GM21737 (cell line): Measurements from ENCODE around the gene IQCH.
A peak's percentile ranks its signal among the peaks of the same experiment; 100 is the strongest.

Experiments used
- ATAC-seq: cut with Tn5 transposase; IDR thresholded peaks from one replicate; pipeline ENCODE4 v1.9.1; 2021; ENCODE audit warnings: mild to moderate bottlenecking, moderate library complexity; ENCODE audit not compliant: unreplicated experiment

IQCH gene

GRCh38 chr15:67481680-67482079, 227.1 kb downstream of the IQCH start:
- ATAC-seq = no peak

- no peak for ATAC-seq
Measured at GRCh38 chr15:67495585-67495984, 241.0 kb downstream of the IQCH start.

DNA sequence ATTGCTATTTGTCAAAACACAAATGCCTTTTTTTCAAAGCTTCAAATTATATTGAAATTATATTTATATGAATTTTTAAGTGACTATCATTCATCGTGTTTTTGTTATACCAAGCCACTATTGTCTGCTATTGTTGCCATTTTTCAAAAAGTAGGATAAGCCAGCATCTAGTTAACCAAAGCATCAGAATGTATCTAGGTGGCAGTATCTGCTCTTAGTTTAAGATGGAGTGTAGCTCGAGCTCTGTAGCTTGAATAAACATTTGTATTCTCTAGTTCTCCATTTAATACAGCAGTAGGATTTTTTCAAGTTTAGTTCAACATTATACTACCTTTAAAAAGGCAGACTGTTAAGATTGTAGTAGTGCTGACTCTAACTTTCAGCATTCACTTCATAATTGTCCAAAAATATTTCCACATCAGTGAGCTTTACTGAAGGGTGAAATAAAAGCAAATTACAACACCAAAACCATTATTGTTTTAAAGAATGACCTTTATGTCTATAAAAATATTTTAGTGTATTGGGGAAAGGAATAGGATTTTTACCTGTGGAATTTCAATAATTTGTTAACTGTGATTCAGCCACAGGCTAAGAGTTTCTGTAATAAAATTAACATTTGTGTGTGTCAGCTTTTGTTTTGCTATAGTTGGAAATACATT, 246.7 kb downstream of the IQCH start:
- no peak for ATAC-seq

DNA sequence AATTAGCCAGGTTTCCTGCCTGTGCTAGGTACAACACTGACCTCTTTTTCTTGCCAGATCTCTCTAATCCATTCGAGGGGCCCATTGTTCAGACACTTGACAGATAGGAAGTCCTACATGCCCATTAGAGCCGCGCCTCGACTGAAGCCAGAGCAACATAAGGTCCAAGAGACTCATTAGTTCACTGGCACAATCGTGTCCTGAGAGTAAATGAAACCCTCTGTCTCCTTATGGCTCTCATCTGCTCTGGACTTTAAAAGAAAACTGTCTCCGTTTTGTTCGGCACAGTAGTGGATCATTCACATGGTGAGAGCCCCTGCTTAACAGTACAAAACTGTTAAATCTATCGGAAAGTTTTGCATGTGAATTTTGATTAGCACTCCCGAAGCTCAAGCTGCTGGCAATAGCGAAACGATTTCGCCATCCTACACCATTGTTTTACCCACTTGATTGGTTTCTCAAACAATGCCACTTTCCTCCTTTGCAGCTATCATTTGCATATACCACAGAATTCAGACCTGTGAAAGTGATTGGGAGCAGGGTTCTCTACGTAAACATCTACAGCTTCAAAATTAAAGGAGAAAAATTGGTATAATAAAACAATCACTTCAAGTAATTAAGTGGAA, 247.4 kb downstream of the IQCH start:
- no peak for ATAC-seq

- no peak for ATAC-seq
Measured at GRCh38 chr15:67504056-67504455, 249.5 kb downstream of the IQCH start.

- ATAC-seq = no peak
Measured at GRCh38 chr15:67504796-67505195, 250.2 kb downstream of the IQCH start.

GRCh38 chr15:67505675-67506572, 251.3 kb downstream of the IQCH start:
- no peak for ATAC-seq

DNA sequence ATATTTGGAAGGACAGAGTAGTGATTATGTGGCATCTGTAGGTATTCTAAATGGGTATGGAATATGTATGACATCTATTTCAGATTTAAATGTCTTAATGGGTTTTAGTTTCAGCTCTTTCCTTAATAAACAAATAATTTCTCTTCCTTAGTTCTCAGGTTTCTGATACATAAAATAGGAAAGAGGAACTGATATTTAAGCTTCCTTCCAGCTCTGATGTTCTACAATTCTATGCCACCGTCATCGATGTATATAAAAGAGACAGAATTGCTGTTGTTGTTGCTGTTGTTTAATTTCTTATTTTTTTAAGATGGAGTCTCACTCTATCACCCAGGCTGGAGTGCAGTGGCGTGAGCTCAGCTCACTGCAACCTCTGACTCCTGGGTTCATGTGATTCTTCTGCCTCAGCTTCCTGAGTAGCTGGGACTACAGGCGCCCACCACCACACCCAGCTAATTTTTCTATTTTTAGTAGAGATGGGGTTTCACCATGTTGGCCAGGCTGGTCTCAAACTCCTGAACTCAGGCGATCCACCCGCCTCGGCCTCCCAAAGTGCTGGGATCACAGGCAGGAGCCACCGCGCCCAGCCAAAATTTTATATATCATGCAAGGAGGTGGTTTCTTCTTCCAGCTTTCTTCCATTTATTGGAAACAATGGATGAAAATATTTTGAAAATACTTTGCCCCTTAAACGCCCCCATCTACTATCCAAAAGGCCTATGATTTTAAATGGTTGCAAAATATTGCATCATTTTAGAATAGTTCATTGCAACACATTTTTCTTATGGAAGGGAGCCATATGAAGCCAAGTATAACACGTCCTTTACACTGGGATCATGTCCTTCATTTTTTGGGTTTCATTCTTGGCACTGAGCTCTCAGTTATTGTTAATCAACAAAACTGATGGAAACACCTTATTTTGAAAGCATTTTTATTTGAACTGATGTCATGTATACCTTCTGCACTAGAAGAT, 252.5 kb downstream of the IQCH start:
- no peak for ATAC-seq

GRCh38 chr15:67508407-67508806, 253.8 kb downstream of the IQCH start:
- no peak for ATAC-seq

DNA sequence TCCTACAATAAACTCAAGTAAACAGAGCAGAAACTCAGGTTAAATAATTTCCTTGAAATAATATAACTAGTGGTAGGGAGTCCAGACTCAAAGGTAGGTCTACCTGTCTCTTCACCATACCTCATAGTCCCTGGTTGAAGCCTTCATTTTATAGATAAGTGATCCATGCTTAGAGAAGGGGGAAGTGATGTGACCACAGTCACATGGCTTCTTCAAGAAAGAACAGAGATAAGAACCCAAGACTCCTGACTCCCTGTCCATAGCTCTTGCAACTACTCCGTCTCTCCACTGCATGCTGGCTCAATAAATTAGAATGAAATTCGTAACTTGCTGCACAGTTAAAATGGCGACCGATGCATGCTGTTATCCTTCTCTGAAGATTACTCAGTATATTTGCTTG, 255.3 kb downstream of the IQCH start:
- ATAC-seq = no peak

DNA sequence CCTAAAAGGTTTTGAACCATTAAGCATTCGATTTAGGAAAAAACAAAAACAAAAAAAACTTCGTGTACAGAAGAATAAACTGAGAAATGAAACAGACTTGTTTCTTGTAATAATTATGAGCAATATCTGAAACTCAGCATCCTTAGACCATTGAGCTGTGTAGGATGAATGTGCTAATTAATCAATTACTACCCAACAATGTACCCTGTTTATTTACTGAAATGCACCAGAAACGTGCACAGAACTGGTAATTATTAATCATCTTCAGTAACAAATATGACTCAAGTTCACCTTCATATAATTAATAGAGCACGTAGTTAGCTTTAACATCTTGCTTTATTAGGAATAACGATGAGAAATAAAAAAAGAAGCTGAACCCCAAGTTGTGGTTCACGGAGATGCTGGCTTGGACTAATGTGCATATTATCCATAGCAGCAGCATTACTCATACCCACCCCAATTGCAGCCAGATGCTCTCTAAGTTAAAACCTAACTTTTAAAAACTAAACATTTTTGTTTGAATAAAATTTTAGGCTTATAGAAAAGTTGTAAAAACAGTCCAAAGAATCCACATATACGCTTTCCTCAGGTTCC, 256.1 kb downstream of the IQCH start:
- ATAC-seq = no peak

GRCh38 chr15:67511606-67512005, 257.0 kb downstream of the IQCH start:
- no peak for ATAC-seq

GRCh38 chr15:67512140-67512539, 257.6 kb downstream of the IQCH start:
- ATAC-seq = no peak

- no peak for ATAC-seq
Measured at GRCh38 chr15:67512933-67513714, 258.5 kb downstream of the IQCH start.

- no peak for ATAC-seq
Measured at GRCh38 chr15:67515090-67515489, 260.5 kb downstream of the IQCH start.

DNA sequence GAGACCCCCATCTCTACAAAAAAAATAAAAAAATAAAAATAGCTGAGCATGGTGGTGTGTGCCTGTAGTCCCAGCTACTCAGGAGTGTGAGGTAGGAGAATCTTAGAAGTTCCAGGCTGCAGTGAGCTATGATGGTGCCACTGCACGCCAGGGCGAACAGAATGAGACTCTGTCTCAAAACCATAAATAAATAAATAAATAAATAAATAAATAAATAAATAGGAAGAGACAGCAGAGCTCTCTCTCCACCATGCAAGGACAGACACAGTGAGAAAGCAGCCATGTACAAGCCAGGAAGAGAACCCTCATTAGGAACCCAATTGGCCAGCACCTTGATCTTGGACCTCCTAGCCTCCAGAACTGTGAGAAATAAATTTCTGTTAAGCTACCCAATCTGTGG, 261.0 kb downstream of the IQCH start:
- no peak for ATAC-seq

DNA sequence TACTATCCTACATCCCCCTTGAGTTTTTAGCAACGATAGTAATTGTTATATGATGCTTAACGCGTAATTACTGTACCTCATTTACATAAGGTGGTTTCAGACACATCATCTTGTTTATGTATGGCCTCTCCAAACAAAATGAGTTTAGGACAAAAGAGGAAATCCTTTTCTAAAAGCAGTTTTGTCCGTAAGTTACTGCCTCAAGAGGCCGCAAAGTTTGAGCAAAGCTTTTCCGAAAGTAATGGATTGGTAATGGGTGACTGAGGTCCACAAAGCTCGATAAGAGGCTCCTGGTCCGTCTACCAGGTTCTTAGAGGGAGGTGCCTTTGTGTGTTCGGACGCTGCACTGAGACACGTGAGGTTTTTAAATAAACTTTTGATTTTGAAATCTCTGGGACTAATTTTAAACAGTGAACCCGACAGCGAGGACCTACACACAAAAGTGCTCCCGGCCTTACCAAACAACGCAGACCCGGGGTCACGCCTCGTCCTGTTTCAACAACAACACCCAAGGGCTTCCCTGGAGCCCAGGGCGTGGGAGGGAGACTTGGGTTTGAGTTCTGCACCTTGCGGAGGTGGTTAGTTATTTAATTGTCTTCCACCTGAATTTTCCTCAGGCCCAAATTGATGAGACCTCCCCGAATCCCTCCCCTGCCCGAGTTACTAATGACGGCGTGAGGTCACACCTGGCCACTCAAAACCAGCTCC, 265.9 kb downstream of the IQCH start:
- no peak for ATAC-seq

GRCh38 chr15:67521029-67521782, 266.6 kb downstream of the IQCH start, which contains the start of gene C15orf61:
C15orf61 (plus strand) TSS chr15:67521131; CDS start chr15:67521249, 118 bp downstream.
- peak; percentile 79 for ATAC-seq
